K562 treated with DMSO at 1 percent for 24 hours (cell line): ENCODE results near the gene FKTN. TPM values are rescaled to one million over a fixed set of nuclear protein-coding genes. Genes with fewer than 3 reads are reported as not detected.

ENCODE experiments used
- total RNA-seq: library from RNA; unstranded; fragments of 300-600 nt; gene quantifications from 2 replicates; pipeline ENCODE4 v1.2.3, GENCODE V29; 2022; ENCODE audit warnings: low read depth; ENCODE audit not compliant: insufficient read depth

FKTN gene
- total RNA-seq: 2.0 and 3.4 TPM in 2 replicates

GRCh38 chr9:105557804-105558610 lies at the start of gene FKTN:
Gene FKTN, plus strand, starts transcription at chr9:105558131. Its CDS starts 16,902 bp downstream, at chr9:105575033.

GRCh38 chr9:105662184-105663104 lies 104.5 kb downstream of the FKTN start, which contains the start of gene TAL2:
Gene TAL2, plus strand, starts transcription at chr9:105662457. Its CDS starts 40 bp downstream, at chr9:105662497.

Other genes starting within 250 kb of the FKTN start
- 0.46 and 0.87 TPM in 2 replicates for gene FSD1L, start 110.1 kb upstream of the FKTN start, total RNA-seq
- 2.5 and 2.7 TPM in 2 replicates for gene TAL2, start 104.3 kb downstream of the FKTN start, total RNA-seq
- gene TMEM38B, start 136.4 kb downstream of the FKTN start, total RNA-seq: 21.1 and 23.5 TPM in 2 replicates